Testis (tissue), 2 donors: Measurements from ENCODE around the gene NEUROD2.

Experiments used
- POLR2A ChIP-seq: fragments of 450-650 bp; IDR thresholded peaks from one replicate; pipeline ENCODE4 v1.6.1; 2017; ENCODE audit warnings: antibody characterized with exemption, mild to moderate bottlenecking, moderate library complexity
- TF ChIP-seq, protein P1 (sequence below), 3 experiments: fragments of 450-650 bp in 2 of 3; fragments of 200-600 bp in 1 of 3; sonication (generic) in 1 of 3; IDR thresholded peaks; one replicate each; pipeline ENCODE4 v1.5.1; 2016 to 2019; ENCODE audit warnings: antibody characterized with exemption in 3 of 3, mild to moderate bottlenecking in 2 of 3, moderate library complexity in 1 of 3

DNA sequence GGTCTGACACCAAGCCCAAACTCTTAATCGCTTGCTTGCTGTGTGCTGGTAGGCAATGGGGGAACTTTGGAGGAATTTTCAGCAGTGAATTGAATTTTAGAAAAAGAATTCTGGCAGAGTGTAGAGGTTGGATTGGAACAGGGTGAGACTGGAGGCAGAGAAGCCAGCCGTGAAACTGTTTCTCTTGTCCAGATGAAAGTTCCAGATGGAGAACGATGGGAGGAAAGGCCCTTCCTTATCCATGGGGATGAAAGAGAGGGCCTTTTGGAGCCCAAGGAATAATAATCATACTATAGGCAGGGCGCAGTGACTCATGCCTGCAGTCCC lies 26.0 kb downstream of the NEUROD2 start:
- TF ChIP-seq, protein P1, sequence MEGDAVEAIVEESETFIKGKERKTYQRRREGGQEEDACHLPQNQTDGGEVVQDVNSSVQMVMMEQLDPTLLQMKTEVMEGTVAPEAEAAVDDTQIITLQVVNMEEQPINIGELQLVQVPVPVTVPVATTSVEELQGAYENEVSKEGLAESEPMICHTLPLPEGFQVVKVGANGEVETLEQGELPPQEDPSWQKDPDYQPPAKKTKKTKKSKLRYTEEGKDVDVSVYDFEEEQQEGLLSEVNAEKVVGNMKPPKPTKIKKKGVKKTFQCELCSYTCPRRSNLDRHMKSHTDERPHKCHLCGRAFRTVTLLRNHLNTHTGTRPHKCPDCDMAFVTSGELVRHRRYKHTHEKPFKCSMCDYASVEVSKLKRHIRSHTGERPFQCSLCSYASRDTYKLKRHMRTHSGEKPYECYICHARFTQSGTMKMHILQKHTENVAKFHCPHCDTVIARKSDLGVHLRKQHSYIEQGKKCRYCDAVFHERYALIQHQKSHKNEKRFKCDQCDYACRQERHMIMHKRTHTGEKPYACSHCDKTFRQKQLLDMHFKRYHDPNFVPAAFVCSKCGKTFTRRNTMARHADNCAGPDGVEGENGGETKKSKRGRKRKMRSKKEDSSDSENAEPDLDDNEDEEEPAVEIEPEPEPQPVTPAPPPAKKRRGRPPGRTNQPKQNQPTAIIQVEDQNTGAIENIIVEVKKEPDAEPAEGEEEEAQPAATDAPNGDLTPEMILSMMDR (IDR thresholded peaks at IDR 0.05), result no peak
- no peak for TF ChIP-seq POLR2A
